OCI-M2 (cell line): Measurements from ENCODE around the gene OSBPL6.
"Not testable (repeated sequence)": the region's sequence is repeated elsewhere in the genome, so short reads cannot be mapped to it uniquely, and the experiment has no call there.

Source experiments
- DNase-seq: peaks from one replicate; lab custom pipeline; 2025; ENCODE audit not compliant: unreplicated experiment; lab: John Stamatoyannopoulos, UW

Gene OSBPL6

DNA sequence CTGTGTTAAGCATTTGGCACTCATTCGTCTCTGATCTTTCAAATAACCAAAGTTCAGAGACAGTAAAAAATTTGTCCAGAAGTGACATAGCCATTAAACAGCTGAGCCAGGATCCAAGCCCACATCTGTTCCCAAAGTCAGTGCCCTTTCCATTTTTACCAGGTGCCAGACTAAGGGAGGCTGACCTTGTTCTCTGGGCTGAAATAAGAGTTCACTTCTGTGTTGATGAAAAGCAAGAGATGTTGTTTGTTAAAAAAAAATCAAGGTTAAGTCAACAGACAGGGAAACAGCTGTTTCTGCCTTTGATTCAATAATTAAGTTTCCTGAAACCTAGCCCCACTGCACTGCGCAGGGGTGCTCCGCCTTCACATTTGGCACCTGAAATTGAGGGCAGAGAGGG, 139.5 kb downstream of the OSBPL6 start:
- DNase-seq = no peak

DNA sequence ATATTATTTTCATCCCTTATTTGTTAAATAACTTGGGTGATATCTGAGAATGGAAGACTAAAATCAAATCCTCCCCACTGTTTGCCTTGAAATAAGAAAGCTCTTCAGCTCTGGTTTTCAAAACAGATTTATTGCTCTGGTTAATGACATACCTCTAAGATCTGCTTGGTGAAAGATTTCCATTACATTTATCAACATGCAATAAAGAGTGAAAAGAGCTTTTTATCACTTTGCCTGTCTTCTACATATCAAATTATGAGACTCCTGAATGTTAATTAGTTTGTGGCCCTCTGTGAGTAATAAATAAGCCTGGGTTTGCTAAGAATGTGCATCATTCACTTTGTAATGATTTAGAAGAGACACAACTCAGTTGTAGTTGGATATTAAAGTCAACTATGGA, 140.9 kb downstream of the OSBPL6 start:
- DNase-seq = no peak

DNA sequence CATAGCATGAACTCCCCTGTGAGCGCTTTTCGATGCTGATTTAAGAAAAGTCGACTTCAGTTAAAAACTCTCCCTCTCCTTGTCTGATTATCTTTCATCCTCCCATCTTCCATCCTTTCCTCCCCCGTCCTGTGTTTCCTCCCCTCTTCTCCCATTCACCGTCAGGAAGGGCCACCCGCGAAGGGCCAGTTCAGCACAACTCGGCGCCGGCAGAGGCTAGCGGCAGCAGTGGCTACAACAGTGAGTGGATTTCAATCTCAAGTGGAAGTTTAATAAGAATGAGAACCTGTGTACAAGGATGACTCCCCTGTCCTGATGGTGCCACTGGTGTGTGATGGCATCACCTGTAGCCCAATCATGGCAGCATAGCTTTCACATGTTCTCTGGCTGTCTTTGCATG, 149.8 kb downstream of the OSBPL6 start:
- no peak for DNase-seq

DNA sequence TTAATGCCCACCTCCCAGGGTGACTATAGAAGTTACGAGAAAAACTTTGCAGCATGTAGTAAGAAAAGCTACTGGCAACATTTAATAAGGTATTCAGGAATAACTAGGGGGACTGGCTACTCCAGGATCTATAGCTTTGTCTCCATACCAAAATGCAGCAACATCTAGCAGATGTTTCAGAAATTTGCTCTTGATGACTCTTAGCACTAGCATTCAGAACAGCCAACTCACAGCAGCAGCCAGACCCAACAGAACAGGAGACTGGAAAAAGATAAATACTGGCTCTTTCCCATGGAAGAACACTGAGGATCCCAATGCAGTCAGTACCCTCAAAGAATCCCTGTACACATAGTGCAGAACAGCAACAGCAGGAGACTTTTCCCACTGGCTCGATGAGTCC, 151.6 kb downstream of the OSBPL6 start:
- no peak for DNase-seq

DNA sequence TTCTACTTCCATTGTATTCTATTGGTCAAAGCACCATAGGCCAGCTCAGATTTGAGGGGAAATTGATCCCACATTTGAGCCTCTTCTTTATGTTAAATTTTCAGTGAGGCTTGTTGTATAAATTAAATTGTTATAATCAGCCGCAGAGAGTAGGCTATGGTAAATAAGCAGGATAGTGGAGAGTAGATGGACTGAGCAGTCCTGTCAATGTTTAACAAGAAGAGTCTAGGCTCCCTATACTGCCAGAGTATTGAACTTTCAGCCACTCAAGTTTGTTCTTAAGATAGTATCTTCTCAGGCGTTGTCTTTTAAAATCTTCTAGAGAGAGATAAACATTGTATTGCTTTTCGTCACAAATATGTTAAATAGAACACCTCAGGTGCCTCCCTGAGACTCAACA, 155.7 kb downstream of the OSBPL6 start:
- no peak for DNase-seq

DNA sequence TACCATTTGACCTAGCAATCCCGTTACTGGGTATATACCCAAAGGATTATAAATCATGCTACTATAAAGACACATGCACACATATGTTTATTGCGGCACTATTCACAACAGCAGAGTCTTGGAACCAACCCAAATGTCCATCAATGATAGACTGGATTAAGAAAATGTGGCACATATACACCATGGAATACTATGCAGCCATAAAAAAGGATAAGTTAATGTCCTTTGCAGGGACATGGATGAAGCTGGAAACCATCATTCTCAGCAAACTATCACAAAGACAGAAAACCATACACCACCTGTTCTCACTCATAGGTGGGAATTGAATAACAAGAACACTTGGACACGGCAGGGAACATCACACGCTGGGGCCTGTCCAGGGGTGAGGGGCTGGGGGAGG, 163.4 kb downstream of the OSBPL6 start:
- DNase-seq = not testable (repeated sequence)

DNA sequence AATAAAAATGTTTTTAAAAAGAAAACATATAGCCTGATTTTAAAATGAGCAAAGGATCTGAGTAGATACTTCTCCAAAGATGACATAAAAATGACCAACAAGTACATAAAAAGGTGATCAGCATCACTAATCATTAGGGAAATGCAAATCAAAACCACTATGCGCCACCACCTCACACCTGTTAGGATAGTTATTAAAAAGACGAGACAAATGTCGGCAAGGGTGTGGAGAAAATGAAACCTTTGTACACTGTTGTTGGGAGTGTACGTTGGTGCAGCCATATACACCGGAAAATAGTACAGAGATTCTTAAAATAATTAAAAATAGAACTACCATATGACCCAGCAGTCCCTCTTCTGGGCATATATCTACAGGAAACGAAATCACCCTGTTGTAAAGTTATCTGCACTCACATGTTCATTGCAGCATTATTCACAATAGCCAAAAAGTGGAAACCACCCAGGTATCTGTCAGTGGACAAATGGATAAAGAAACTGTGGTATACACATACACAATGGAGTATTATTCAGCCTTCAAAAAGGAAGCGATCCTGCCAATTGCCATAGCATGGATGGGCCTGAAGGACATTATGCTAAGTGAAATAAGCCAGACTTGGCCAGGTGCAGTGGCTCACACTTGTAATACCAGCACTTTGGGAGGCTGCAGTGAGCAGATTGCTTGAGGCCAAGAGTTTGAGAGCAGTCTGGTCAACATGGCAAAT, 165.0 kb downstream of the OSBPL6 start:
- DNase-seq = no peak

DNA sequence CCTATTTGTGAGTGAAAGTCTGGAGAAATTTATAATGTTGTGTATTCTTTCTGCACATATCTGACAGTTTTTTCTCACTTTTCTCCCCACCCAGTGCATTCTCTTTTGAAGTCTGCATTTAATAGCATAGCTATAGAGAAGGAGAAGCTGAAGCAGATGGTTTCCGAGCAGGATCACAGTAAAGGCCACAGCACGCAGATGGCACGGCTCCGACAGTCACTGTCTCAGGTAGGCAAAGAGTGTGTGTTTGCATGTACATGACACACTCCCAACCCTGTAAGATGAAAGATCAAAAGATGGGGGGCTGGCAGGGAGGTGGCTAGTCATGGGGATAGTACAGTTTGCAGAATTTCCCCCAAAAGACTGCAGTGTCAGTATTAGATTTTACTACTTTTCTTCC, 167.3 kb downstream of the OSBPL6 start:
- no peak for DNase-seq

DNA sequence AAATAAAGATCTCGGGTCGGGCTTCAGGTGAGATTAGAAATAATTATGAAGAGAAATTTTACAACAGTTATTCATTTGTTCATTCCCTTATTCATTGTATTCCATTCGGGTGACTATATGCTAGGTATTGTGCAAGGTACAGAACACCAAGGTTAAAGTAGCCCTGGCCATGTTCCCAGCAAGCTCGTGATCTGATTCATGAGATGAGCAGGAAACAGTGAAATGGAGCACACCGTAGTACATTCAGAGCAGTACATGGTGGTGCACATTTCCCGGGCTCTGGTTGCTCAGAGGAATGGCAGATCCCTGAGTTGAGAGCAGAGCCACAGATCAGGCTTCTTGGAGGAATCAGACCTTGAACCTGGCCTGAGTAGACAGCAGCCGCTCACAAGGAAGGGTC, 168.9 kb downstream of the OSBPL6 start:
- no peak for DNase-seq

DNA sequence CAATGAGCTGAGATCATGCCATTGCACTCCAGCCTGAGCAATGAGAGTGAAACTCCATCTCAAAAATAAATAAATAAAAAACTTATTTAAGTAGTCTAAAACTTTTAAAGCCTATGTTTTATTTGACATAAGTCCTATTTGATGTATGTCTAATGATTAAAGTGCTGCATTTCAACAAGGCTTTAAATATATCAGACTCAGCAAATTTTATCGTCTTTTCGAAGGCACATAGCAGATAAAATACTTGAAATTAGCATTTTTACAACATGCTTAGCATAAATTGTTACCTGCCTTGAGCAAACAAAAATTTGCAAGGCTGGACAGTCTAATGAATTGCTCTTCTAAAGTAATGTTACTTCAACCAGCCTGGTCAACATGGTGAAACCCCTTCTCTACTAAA, 170.8 kb downstream of the OSBPL6 start:
- DNase-seq = no peak

DNA sequence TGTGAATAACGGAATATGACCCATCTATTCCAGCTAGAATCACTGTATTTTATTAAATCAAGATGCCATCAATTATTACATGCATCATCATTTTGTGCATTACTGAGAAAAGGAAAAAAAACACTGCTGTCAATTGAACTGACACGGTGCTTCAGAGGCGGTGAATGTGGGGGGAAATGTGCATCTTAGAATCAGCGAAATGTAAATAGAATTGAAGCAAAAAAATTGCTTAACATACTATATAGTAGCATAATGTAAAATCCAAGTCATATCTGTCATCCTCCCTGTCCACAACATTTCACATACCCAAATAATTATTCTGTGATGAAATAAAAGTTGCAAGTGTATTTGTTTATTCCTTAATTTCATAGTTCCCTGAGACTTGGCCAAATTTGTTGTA, 172.1 kb downstream of the OSBPL6 start:
- no peak for DNase-seq

DNA sequence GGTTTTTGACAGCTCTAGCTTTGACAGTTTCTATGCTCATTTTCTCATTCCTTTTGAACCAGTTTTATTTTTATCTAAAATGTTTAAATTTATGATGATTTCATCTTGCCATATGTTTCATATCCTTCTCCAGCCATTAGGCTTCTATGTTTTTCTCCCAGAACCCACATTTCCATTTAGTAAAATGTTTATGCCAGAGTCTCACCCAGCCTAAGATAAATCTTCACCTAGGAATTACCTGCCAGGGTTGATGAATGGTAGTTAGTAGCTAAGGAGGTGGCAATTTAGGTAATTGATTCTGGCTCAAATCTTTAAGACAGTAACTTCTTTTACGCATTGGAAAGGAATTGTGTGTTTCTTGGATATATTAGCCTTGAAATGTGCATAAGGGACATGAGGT, 173.0 kb downstream of the OSBPL6 start:
- DNase-seq = no peak

DNA sequence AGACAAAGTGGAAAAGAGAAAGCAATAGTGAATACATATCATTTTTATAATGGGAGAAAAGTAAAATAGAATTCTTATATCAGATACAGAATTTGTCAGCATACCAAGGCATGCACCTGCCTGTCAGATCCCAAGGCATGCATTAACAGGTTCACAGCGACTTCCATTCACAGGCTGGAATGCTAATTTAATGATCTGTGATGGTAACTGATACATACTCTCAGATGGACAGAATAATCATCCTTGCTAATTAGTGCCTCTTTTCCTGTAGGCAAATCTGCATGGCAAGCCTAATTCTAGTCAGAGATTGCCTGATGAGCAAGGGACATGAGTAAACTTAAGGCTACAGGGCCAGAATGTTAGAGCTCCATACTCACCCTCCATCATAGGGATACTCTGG, 180.6 kb downstream of the OSBPL6 start:
- no peak for DNase-seq

DNA sequence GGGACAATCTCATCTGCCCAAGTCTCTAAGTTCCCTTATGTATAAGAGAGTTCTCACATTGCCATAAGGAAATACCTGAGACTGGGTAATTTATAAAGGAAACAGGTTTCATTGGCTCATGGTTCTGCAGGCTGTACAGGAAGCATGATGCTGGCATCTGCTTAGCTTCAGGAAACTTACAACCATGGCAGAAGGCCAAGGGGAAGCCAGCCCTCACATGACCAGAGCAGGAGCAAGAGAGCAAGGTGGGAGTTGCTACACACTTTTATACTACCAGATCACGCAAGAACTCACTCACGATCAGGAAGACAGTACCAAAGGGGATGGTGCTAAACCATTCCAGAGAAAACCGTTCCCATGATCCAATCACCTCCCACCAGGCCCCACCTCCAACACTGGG, 182.7 kb downstream of the OSBPL6 start:
- DNase-seq = no peak

DNA sequence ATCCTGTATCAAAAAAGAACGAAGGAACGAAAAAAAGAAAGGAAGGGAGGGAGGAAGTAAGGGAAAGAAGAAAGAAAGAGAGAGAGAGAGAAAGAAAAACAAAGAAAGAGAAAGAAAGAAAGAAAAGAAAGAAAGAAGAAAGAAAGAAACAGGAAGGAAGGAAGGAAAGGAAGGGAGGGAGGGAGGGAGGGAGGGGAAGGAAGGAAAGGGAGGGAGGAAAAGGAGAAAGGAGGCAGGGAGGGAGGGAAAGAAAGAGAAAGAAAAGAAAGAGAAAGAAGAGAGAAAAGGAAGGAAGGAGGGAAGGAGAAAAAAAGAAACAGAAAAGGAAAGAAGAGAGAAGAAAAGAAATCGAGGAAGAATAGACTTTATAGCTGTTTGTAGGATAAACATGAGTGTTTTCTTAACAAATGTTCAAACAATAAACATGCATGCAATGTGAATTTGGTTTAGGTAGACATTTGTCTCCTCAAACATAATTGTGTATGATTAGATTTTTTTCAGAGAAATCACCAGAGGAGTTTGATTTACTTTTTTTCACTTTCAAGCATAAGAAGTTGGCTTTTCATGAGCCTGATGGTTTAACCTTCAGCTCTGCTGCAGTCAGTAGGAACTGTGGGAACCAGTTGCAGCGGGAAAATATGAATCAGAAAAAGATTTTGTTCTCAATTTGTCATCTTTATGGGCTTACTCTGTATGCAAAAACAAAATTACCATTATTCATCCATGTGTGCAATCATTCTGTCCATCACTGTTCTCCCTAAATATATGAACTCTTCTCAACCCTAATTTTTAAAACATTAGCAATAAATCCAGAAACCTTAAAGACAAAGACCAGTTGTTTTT, 185.1 kb downstream of the OSBPL6 start:
- DNase-seq = no peak

DNA sequence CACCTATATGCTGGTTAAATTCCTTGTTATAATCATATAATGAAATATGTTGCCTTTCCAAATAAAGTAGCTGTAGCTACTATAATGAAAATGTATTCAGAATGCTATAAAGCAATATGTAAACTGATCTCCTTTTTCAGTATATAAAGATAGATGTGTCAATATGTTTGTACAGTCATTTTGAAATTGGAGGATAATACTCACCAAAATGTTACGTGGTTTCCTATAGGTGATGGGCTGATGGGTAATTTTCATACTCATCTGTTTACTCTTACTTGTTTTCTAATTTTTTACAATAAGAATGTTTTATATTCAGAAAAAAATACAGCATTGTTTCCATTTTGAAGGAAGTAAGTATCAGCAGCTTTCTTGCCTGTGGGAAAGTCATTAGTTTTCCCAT, 186.5 kb downstream of the OSBPL6 start:
- no peak for DNase-seq

DNA sequence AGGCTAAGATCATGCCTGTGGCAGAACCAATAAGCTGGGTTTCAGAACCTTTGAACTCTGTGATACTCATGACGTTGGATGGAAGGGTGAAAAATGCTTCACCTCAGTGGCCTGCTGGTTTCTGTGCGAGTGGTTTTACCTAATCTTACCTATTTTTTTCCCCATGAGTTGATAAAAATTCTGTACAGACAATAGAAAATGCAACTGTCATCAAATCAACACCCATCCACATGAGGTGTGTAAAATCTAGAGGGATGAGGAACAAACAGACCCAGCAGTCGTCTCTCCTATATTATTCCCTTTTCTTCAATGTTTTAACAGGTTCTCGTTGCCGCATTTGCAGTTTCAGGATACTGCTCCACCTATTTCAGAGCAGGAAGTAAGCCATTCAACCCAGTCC, 189.4 kb downstream of the OSBPL6 start:
- DNase-seq = no peak

DNA sequence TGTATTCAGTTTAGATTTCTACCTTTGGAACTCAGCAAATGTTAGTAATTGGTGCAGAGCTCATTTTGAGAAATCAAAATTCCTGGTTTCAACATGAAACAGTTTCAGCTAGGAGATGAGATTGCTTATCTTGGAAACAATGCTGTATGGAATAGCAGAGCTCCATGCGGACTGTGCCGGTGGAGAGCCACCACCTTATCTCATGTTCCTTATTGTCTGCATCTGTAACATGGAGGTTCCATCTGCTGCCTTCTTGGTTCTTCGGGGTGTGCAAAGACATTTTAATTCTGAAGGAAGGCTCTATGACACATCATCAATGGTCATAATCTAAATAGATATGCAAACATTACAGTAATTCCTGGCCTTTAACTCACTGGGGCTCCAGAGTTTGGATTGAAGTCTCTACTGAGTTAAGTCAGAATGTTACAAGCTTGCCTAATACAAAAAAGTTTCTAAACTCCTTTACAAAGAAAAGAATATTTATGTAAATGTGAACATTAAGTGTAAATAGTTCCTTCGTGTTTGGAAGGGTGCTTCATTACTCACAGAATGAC, 191.4 kb downstream of the OSBPL6 start:
- DNase-seq = no peak

DNA sequence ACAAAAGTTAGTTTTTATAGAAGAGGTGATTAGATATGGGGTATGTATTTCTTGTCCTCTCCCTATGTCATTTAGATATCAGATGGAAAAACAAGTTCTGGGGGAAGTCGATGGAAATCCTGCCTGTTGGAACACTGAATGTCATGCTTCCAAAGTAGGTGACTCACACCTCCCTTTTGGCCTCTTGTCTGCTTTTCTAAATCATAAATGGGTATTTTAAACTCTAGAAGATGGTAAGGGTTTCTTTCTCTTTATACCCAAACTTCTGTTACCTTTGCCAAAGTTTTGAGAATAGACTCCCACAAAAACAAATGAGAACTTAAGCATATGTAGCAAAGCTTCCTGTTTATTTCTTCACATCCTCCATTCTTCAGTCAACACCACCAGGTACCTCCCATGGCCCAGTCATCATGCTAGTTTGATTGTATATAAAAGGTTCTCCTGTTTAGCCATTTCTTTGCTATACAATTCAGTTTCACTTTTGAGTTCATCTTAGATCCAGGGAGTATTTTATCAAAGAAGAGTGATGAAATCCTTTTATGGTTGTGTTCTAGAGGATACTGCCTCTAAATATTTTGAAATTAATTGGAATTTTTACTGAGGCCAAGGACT, 192.8 kb downstream of the OSBPL6 start:
- DNase-seq = no peak

DNA sequence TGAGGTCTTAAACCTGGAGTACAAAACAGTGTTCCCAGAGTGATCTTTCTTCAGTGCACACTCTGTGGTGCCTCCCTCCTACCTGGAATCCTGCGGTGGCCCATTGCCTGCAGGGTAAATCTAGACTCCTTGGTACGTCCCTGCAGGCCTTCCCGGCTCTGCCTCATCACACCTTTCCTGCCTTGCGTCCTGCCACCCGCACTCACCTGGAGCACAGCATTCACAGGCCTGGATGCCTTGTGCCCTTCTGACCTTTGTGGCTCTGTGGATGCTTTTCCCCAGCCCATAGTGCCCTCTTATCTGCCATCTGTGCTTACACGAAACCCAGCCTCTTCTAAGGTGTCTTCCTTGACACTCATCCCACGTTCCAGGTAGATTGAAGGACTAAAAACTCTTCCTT, 194.0 kb downstream of the OSBPL6 start:
- no peak for DNase-seq

DNA sequence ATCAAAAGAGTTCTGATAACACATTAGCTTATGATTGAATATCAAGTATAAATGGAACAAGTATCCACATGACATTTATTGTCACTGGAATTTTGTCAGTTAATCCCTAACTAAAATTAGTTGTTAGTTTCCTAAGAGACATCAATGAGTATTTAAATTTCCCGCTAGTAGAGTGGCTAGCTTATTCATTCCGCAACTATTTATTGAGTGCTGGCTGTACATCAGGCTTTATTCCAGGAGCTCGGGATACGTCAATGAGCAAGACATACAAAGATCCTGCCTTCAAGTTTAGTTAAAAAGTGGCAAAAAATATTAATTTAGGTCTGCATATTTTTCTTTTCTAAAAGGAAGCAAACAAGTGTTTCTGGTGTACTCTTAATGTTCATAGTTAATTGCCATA, 197.4 kb downstream of the OSBPL6 start:
- no peak for DNase-seq

DNA sequence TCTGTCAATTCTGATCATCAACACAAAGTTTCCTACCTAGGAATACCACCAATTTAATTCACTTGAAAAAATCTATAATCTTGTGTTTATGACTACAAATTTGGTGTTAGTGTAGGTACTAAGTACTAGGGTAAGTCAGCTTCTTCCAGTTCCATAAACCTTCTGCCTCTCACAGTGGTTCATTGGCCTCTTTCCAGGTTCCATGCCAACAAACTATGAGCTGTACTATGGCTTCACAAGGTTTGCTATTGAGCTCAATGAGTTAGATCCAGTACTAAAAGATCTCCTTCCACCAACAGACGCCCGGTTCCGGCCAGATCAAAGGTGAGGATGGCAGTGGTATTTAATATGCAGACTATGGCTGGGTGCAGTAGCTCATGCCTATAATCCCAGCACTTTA, 197.9 kb downstream of the OSBPL6 start:
- DNase-seq = no peak
